HUES6 (cell line): ENCODE data around the gene CCNYL1.
"Not testable (repeated sequence)": the region's sequence is repeated elsewhere in the genome, so short reads cannot be mapped to it uniquely, and the experiment has no call there.

Experiments used
- H3K27ac ChIP-seq: 2 replicates; pipeline ENCODE4 v1.7.0; 2013; ENCODE audit warnings: low read depth, mild to moderate bottlenecking, low read length, inconsistent platforms
- H3K27me3 ChIP-seq: 2 replicates; pipeline ENCODE4 v1.6.1; 2013; ENCODE audit warnings: low read length; ENCODE audit not compliant: control insufficient read depth, insufficient read depth
- H3K36me3 ChIP-seq: 2 replicates; pipeline ENCODE4 v1.6.1; 2013; ENCODE audit warnings: low read length; ENCODE audit not compliant: control insufficient read depth, insufficient read depth
- H3K4me1 ChIP-seq: 2 replicates; pipeline ENCODE4 v1.6.1; 2013; ENCODE audit warnings: low read length; ENCODE audit not compliant: control insufficient read depth, insufficient read depth
- H3K4me3 ChIP-seq: 2 replicates; pipeline ENCODE4 v1.5.1; 2013; ENCODE audit warnings: low read depth, low read length
- H3K9ac ChIP-seq: one replicate; pipeline ENCODE4 v1.6.1; 2013; ENCODE audit warnings: mild to moderate bottlenecking, low read length
- H3K9me3 ChIP-seq: 2 replicates; pipeline ENCODE4 v1.6.1; 2013; ENCODE audit warnings: low read depth, low read length; ENCODE audit not compliant: control insufficient read depth, insufficient read depth

The CCNYL1 gene

GRCh38 chr2:207683438-207683837 lies 28.0 kb upstream of the CCNYL1 start:
- H3K9me3 ChIP-seq: no peaks in the 10 kb centered on the region
- H3K9ac ChIP-seq: no peak overlapping the region
- no peak overlapping the region for H3K27ac ChIP-seq
- H3K36me3 ChIP-seq: no peaks in the 10 kb centered on the region
- H3K4me1 ChIP-seq: peaks cover 4% of the 10 kb centered on the region; the same call in 1 of the 2 replicates
- no peaks in the 10 kb centered on the region for H3K27me3 ChIP-seq
- no peak overlapping the region for H3K4me3 ChIP-seq

GRCh38 chr2:207683879-207684627 lies 27.4 kb upstream of the CCNYL1 start:
- no peak overlapping the region for H3K9ac ChIP-seq
- no peak overlapping the region for H3K4me3 ChIP-seq
- H3K27ac ChIP-seq: no peak overlapping the region
- H3K27me3 ChIP-seq: no peaks in the 10 kb centered on the region
- H3K9me3 ChIP-seq: no peaks in the 10 kb centered on the region
- no peaks in the 10 kb centered on the region for H3K36me3 ChIP-seq
- peaks cover 4% of the 10 kb centered on the region; the same call in 1 of the 2 replicates for H3K4me1 ChIP-seq

DNA sequence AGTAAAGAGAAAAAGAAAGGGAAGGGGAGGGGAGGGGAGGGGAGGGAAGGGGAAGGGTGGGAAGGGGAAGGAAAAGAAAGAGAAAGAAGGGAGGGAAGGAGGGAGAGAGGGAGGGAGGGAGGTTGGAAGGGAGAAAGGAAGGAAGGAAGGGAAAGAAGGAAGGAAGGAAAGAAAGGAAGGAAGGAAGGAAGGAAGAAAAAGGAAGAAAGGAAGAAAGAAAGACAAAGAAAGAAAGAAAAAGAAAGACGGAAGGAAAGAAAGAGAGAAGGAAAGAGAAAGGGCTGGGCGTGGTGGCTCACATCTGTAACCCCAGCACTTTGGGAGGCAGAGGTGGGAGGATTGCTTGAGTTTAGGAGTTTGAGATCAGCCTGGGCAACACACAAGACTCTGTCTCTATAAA lies 24.6 kb upstream of the CCNYL1 start:
- Histone ChIP-seq H3K4me3 (no peak overlapping the region), H3K36me3 (no peaks in the 10 kb centered on the region), H3K4me1 (peaks cover 2% of the 10 kb centered on the region; the same call in 1 of the 2 replicates), H3K27ac (no peak overlapping the region), H3K9ac (no peak overlapping the region), H3K27me3 (no peaks in the 10 kb centered on the region), H3K9me3 (no peaks in the 10 kb centered on the region)

GRCh38 chr2:207688597-207688996 lies 22.8 kb upstream of the CCNYL1 start:
- no peak overlapping the region for H3K9ac ChIP-seq
- H3K27ac ChIP-seq: no peak overlapping the region

GRCh38 chr2:207690845-207691461 lies 20.5 kb upstream of the CCNYL1 start:
- not testable (repeated sequence) for H3K27me3 ChIP-seq, H3K4me1 ChIP-seq, H3K36me3 ChIP-seq, H3K9ac ChIP-seq, H3K27ac ChIP-seq, H3K9me3 ChIP-seq, H3K4me3 ChIP-seq

More at GRCh38 chr2:207688597-207688996, 22.8 kb upstream of the CCNYL1 start:
- H3K36me3 ChIP-seq: no peaks in the 10 kb centered on the region
- no peaks in the 10 kb centered on the region for H3K9me3 ChIP-seq
- H3K4me3 ChIP-seq: no peak overlapping the region
- H3K4me1 ChIP-seq: no peaks in the 10 kb centered on the region
- H3K27me3 ChIP-seq: no peaks in the 10 kb centered on the region

- no peaks in the 10 kb centered on the region for H3K36me3 ChIP-seq
- no peak overlapping the region for H3K27ac ChIP-seq
- no peaks in the 10 kb centered on the region for H3K27me3 ChIP-seq
- no peak overlapping the region for H3K9ac ChIP-seq
- H3K9me3 ChIP-seq: no peaks in the 10 kb centered on the region
- no peaks in the 10 kb centered on the region for H3K4me1 ChIP-seq
- no peak overlapping the region for H3K4me3 ChIP-seq
Observed at GRCh38 chr2:207692206-207693065, 19.0 kb upstream of the CCNYL1 start.

DNA sequence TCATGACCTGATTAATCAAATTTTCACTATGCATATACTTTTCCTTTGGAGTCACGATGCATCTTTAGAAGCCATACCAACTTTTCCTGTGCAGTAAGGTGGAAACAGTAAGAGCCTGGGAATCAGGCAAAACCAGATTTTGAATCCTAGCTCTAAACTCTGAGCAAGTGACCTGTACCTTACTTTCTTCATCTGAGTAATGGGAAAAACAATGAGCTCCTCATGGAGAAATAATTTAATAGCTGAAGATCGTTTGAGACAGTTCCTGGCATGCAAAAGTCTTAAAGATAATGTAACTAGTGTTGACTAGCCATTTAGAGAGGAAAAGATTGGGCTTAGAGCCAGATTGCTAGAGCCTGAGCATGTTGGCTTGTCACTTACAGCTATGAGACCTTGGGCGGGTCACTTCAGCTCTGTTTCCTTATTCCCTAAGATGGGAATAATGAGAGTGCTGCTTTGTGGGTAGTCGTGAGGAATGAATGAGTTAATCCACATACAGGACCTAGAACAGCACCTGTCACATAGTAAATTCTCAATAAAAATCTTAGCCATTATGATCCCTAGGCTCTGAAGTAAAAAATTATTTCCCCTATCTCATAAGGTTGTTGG lies 17.7 kb upstream of the CCNYL1 start:
- Histone ChIP-seq H3K9me3 (0 out of 2 replicates have a peak, but pooled peaks cover 2% of the 10 kb centered on the region), H3K4me3 (no peak overlapping the region), H3K36me3 (no peaks in the 10 kb centered on the region), H3K27me3 (no peaks in the 10 kb centered on the region), H3K4me1 (no peaks in the 10 kb centered on the region), H3K27ac (no peak overlapping the region), H3K9ac (no peak overlapping the region)

- H3K9me3 ChIP-seq: 0 out of 2 replicates have a peak, but pooled peaks cover 2% of the 10 kb centered on the region
- H3K9ac ChIP-seq: no peak overlapping the region
- no peaks in the 10 kb centered on the region for H3K27me3 ChIP-seq
- H3K27ac ChIP-seq: no peak overlapping the region
- H3K36me3 ChIP-seq: no peaks in the 10 kb centered on the region
- no peak overlapping the region for H3K4me3 ChIP-seq
- H3K4me1 ChIP-seq: no peaks in the 10 kb centered on the region
Observed at GRCh38 chr2:207694811-207695281, 16.6 kb upstream of the CCNYL1 start.

GRCh38 chr2:207695293-207695692 lies 16.1 kb upstream of the CCNYL1 start:
- Histone ChIP-seq H3K4me3 (no peak overlapping the region), H3K9ac (no peak overlapping the region), H3K27me3 (no peaks in the 10 kb centered on the region), H3K36me3 (no peaks in the 10 kb centered on the region), H3K4me1 (no peaks in the 10 kb centered on the region), H3K9me3 (0 out of 2 replicates have a peak, but pooled peaks cover 2% of the 10 kb centered on the region), H3K27ac (no peak overlapping the region)

- not testable (repeated sequence) for H3K36me3 ChIP-seq, H3K27me3 ChIP-seq, H3K9me3 ChIP-seq, H3K27ac ChIP-seq, H3K9ac ChIP-seq, H3K4me3 ChIP-seq, H3K4me1 ChIP-seq
Observed at GRCh38 chr2:207696911-207697310, 14.5 kb upstream of the CCNYL1 start.
